Activated T-cell treated with anti-CD3 and anti-CD28 coated beads, Interleukin-2, amount 50 U/mL, for 72 hours (primary cell): ENCODE measurements around the gene GSTA4. TPM values are rescaled to one million over a fixed set of nuclear protein-coding genes. Genes with fewer than 3 reads are reported as not detected.
"Not testable (repeated sequence)": the region's sequence is repeated elsewhere in the genome, so short reads cannot be mapped to it uniquely, and the experiment has no call there.

Source experiments
- ATAC-seq, 2 donors: fragments of 150-1000 bp; cut with Tn5 transposase; replicated peaks in 1 of 2; 2 replicates each; pipeline ENCODE4 v1.10.0; 2021; ENCODE audit warnings: moderate library complexity in 2 of 2, mild to moderate bottlenecking in 1 of 2
- DNase-seq, 2 donors: peaks; one replicate each; pipeline ENCODE4 v3.0.0; 2021 to 2022; ENCODE audit warnings: mixed read lengths in 1 of 2
- H3K27ac Mint-ChIP-seq: one replicate; pipeline ENCODE4 v1.8.0; 2022; ENCODE audit warnings: mild to moderate bottlenecking, moderate library complexity, mixed read lengths
- H3K27me3 Mint-ChIP-seq: one replicate; pipeline ENCODE4 v1.8.0; 2022; ENCODE audit warnings: low read depth, mixed read lengths
- H3K36me3 Mint-ChIP-seq, 2 donors: one replicate each; pipeline ENCODE4 v1.8.0; 2022; ENCODE audit warnings: mixed read lengths in 2 of 2, mild to moderate bottlenecking in 1 of 2; ENCODE audit not compliant: insufficient read depth in 2 of 2
- H3K4me1 Mint-ChIP-seq: one replicate; pipeline ENCODE4 v1.8.0; 2022; ENCODE audit warnings: low read depth, mixed read lengths
- H3K4me3 Mint-ChIP-seq, 2 donors: one replicate each; pipeline ENCODE4 v1.8.0; 2022; ENCODE audit warnings: mild to moderate bottlenecking in 2 of 2, mixed read lengths in 2 of 2, moderate library complexity in 2 of 2
- H3K9me3 Mint-ChIP-seq, 2 donors: one replicate each; pipeline ENCODE4 v1.8.0; 2022; ENCODE audit warnings: mixed read lengths in 2 of 2
- total RNA-seq, 2 donors: library from RNA; stranded (reverse); gene quantifications; one replicate each; pipeline ENCODE4 v1.2.3, GENCODE V29; 2022

The GSTA4 gene
- total RNA-seq, 2 donors from 2014 or later = 17.5 to 21.4 TPM

- H3K36me3 Mint-ChIP-seq = not testable (repeated sequence)
Measured at GRCh38 chr6:52960211-52960610, 34.9 kb downstream of the GSTA4 start.

DNA sequence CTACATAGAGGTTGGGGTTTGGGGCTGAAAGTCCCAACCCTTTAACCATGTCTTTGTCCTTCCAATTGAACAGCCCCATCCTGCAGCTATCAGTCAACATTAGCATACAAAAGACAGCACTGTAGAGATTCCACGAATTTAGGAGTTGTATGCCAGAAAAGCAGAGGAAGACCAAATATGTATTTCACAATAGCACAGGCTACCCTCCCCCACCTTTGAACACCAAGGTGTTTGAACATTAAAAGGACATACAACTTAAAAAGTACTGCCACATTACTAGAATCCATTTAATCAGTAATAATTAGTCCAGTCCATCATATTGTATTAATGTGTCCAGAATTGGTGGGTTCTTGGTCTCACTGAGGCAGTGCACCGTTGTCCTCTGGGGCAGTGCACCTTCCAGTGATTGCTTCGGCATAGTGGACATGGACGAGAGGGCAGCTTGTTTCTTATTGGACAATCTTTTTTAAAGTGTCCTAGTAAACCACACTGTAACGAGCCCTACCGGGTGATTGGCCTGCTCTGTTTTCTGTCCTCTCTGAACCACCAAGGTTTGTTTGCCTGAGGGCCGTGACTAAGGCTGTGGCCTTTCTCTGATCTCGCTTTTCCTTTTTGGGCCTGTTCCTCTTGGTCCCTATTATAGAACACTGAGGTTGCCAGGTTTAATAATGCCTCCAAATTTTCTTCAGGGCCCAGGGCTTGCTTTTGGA is 36.4 kb downstream of the GSTA4 start:
- Mint-ChIP-seq H3K4me3 (no peak overlapping the region), H3K27me3 (no peaks in the 10 kb centered on the region), H3K9me3 (no peaks in the 10 kb centered on the region), H3K27ac (no peak overlapping the region), H3K36me3 (no peaks in the 10 kb centered on the region), H3K4me1 (no peaks in the 10 kb centered on the region)
- ATAC-seq = no peak
- DNase-seq = no peak

More at GRCh38 chr6:52960211-52960610, 34.9 kb downstream of the GSTA4 start:
- H3K4me1 Mint-ChIP-seq, H3K27ac Mint-ChIP-seq, DNase-seq, H3K9me3 Mint-ChIP-seq, H3K4me3 Mint-ChIP-seq, H3K27me3 Mint-ChIP-seq, ATAC-seq: not testable (repeated sequence)

- Mint-ChIP-seq H3K27me3 (no peaks in the 10 kb centered on the region), H3K4me3 (no peak overlapping the region), H3K36me3 (no peaks in the 10 kb centered on the region), H3K4me1 (no peaks in the 10 kb centered on the region), H3K9me3 (no peaks in the 10 kb centered on the region), H3K27ac (no peak overlapping the region)
- ATAC-seq (no peak), DNase-seq (no peak)
Measured at GRCh38 chr6:52955871-52956270, 39.2 kb downstream of the GSTA4 start.

DNA sequence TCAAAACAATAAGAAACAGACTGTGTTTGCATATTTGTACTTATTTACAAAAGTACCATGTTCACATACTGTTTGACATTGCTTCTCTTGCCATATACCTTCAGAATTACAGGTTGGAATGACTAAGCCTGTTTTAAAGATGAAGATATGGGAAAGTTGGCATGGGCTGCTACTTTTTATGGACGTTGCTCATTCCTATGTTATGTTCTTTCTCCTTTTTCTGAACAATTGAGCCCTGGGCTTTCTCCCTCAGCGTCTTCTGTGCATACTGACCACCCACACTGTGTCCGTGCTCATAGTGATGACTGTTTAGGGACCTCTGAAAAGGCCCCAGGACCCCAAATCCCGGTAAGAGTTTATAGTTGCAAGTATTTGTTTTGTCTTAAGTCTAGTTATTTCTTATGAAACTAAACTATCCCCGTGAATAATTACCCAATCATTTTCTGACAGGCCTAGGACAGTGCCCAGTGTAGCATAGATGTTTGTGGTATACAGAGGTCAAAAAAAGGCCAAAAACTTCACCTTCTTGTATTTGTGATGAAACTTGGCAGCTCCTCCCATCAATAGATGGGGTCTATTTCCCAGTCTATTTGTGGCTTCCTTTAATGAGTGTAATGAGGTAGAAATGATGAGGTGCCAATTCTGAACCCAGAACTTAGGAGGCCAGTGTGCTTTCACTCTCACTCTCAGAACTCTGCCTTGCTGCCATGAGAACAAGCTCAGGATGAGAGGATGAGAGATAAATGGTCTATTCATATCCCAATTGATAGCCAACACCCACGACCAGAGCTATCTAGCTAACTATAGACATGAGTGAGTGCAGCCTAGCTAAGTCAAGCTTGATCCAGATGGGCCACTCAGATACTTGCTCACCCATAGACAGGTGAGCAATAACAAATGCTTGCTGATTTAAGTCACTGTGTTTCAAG is 40.9 kb downstream of the GSTA4 start:
- DNase-seq (no peak), ATAC-seq (peak; percentile 64 to 85)
- no peaks in the 10 kb centered on the region for H3K36me3 Mint-ChIP-seq
- no peaks in the 10 kb centered on the region for H3K4me1 Mint-ChIP-seq
- H3K9me3 Mint-ChIP-seq = no peaks in the 10 kb centered on the region
- H3K4me3 Mint-ChIP-seq = no peak overlapping the region
- H3K27me3 Mint-ChIP-seq = peaks cover 7% of the 10 kb centered on the region
- H3K27ac Mint-ChIP-seq = no peak overlapping the region

DNA sequence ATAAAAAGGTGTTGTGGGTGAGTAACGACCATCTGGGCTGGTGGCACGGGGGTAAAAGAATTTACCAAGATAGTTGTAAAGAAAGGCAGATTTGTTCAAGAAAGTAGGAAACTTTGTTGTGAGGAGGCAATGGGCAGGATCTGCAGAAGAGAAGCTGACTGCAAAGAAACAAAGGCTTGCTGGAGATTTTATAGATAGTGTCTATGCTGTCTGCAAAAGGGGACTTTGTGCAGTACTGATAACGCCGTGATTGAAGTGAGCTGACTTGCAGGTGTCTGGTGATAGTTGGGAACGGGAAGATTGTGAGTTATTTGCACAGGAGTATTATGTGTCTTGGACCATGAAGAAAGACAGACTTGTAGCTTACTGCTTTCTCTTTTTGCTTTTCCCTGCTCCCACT is 48.8 kb downstream of the GSTA4 start:
- Mint-ChIP-seq H3K36me3 (no peaks in the 10 kb centered on the region), H3K4me1 (peaks cover 7% of the 10 kb centered on the region), H3K27me3 (peaks cover 36% of the 10 kb centered on the region), H3K9me3 (no peaks in the 10 kb centered on the region), H3K4me3 (peak overlapping the region in 1 of 2 donors; percentile 1), H3K27ac (no peak overlapping the region)
- ATAC-seq = no peak
- no peak for DNase-seq

DNA sequence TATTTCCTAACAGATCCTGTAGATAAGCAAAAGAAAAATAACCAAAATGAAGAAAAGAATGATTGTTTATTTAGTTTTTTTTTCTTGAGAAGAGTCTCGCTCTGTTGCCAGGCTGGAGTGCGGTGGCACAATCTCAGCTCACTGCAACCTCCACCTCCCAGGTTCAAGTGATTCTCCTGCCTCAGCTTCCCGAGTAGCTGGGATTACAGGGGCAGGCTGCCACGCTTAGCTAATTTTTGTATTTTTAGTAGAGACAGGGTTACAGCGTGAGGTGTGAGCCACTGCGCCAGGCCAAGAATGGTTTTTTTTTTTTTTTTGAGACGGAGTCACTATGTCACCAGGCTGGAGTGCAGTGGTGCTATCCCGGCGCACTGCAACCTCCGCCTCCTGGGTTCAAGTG is 52.3 kb downstream of the GSTA4 start:
- H3K27ac Mint-ChIP-seq, ATAC-seq, H3K9me3 Mint-ChIP-seq, H3K4me3 Mint-ChIP-seq, H3K36me3 Mint-ChIP-seq, DNase-seq, H3K4me1 Mint-ChIP-seq: not testable (repeated sequence)
- H3K27me3 Mint-ChIP-seq = peaks cover 22% of the 10 kb centered on the region

DNA sequence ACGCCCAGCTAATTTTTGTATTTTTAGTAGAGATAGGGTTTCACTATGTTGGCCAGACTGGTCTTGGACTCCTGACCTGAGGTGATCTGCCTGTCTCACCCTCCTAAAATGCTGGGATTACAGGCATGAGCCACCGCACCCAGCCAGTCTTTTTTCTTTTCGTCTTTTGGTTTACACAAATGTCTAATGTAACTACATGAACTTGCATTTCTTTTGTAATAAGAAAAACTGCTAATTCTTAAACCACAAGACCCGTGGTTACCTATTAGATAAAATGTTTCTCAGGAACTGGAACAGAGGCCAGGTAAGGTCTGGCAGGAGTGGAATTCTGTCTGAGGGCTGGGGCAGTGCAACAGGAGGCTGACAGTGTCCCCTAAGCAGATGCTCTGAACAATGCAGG is 52.9 kb downstream of the GSTA4 start:
- H3K27me3 Mint-ChIP-seq = peaks cover 22% of the 10 kb centered on the region
- peaks cover 8% of the 10 kb centered on the region for H3K4me1 Mint-ChIP-seq
- no peak for DNase-seq
- H3K9me3 Mint-ChIP-seq = no peaks in the 10 kb centered on the region
- no peak overlapping the region for H3K4me3 Mint-ChIP-seq
- H3K36me3 Mint-ChIP-seq = no peaks in the 10 kb centered on the region
- no peak overlapping the region for H3K27ac Mint-ChIP-seq
- no peak for ATAC-seq

- no peak for DNase-seq
- H3K27me3 Mint-ChIP-seq = peaks cover 13% of the 10 kb centered on the region
- no peak for ATAC-seq
Measured at GRCh38 chr6:52937908-52938307, 57.2 kb downstream of the GSTA4 start.

GRCh38 chr6:52933778-52934177 is 61.3 kb downstream of the GSTA4 start:
- ATAC-seq (no peak), DNase-seq (no peak)
- H3K36me3 Mint-ChIP-seq = no peaks in the 10 kb centered on the region
- H3K27ac Mint-ChIP-seq = no peak overlapping the region
- H3K27me3 Mint-ChIP-seq = peaks cover 7% of the 10 kb centered on the region
- peaks cover 0 to 1% of the 10 kb centered on the region in 2 donors for H3K9me3 Mint-ChIP-seq
- H3K4me1 Mint-ChIP-seq = peaks cover 6% of the 10 kb centered on the region
- H3K4me3 Mint-ChIP-seq = no peak overlapping the region

More at GRCh38 chr6:52937908-52938307, 57.2 kb downstream of the GSTA4 start:
- H3K9me3 Mint-ChIP-seq = no peaks in the 10 kb centered on the region
- H3K4me1 Mint-ChIP-seq = peaks cover 6% of the 10 kb centered on the region
- H3K4me3 Mint-ChIP-seq = no peak overlapping the region
- H3K36me3 Mint-ChIP-seq = no peaks in the 10 kb centered on the region
- H3K27ac Mint-ChIP-seq = no peak overlapping the region

DNA sequence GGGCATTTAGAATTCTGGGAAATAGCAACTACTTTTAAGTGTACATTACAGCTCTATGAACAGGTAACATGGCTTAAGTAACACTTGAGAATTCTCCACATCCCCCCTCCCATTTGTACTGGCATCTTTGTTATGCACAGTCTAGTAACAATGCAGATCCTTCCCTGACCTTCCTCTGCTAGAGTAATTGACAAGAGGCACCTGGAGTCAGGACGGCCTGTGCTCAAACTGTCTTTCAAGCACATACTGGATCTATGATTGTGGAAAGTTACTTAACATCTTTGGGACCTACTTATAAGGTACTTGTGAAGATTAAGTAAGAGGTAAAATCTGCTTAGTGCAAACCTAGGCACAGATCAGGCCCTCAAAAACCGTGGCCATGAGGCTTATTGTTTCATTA is 63.7 kb downstream of the GSTA4 start:
- ATAC-seq = no peak
- no peak for DNase-seq
- Mint-ChIP-seq H3K4me3 (no peak overlapping the region), H3K27me3 (peaks cover 18% of the 10 kb centered on the region), H3K36me3 (no peaks in the 10 kb centered on the region), H3K4me1 (no peaks in the 10 kb centered on the region), H3K9me3 (peaks cover 0 to 1% of the 10 kb centered on the region in 2 donors), H3K27ac (no peak overlapping the region)

DNA sequence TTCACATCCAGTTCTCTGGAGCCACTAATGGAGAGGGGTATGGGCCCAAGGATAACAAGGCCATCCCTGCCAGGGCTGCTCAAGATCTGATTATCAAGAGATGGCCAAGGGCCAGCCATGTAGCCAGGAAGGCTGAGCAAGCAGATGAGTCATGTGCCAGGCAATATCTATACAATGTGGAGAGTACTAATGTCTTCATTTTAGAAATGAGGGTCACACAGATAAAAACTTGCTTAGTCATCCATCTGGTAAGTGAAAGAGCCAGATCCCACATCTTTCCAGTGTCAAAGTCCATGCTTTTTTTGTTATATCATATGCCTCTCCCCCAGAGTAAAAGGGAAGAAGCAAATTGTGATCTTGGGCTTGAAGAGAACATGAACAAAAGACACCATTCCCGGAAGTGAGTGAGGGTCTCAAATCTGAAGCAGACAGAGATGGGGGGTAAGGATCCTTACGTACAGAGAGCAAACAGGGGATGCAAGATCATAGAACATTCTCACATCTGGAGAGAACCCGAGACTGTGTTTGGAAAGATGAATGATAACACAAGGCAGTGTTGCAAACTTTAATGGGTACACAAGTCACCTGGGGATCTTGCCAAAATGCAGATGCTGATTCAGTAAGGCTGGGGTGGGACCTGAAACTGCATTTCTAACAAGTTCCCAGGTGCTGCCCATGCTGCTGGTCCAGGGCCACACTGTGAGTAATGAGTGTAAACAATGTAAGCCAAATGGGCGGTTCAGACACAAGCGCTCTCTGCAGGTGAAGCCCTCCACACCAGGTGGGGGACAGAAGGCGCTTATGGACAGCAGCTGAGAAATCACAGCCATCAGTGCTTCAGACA is 65.5 kb downstream of the GSTA4 start:
- ATAC-seq (no peak), DNase-seq (no peak)
- H3K27me3 Mint-ChIP-seq = peaks cover 11% of the 10 kb centered on the region
- no peak overlapping the region for H3K4me3 Mint-ChIP-seq
- no peaks in the 10 kb centered on the region for H3K4me1 Mint-ChIP-seq
- H3K27ac Mint-ChIP-seq = no peak overlapping the region
- peaks cover 0 to 1% of the 10 kb centered on the region in 2 donors for H3K9me3 Mint-ChIP-seq
- no peaks in the 10 kb centered on the region for H3K36me3 Mint-ChIP-seq
